HG02763 (cell line): ENCODE data around the gene PDS5A.
"Not testable (repeated sequence)": the region's sequence is repeated elsewhere in the genome, so short reads cannot be mapped to it uniquely, and the experiment has no call there.

Experiments
- ATAC-seq: cut with Tn5 transposase; IDR thresholded peaks from one replicate; pipeline ENCODE4 v1.9.1; 2021; ENCODE audit warnings: mild to moderate bottlenecking, moderate library complexity; ENCODE audit not compliant: unreplicated experiment

PDS5A gene

DNA sequence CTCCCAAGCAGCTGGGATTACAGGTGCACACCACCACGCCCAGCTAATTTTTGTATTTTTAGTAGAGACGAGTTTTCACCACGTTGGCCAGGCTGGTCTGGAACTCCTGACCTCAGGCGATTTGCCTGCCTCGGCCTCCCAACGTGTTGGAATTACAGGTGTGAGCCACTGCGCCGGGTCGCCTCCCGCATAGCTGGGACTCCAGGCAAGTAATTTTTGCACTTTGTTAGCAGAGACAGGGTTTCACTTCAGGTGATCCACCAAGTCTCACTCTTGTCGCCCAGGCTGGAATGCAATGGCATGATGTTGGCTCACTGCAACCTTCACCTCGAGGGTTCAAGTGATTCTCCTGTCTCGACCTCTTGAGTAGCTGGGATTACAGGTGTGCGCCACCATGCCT is 137.2 kb downstream of the PDS5A start:
- not testable (repeated sequence) for ATAC-seq

DNA sequence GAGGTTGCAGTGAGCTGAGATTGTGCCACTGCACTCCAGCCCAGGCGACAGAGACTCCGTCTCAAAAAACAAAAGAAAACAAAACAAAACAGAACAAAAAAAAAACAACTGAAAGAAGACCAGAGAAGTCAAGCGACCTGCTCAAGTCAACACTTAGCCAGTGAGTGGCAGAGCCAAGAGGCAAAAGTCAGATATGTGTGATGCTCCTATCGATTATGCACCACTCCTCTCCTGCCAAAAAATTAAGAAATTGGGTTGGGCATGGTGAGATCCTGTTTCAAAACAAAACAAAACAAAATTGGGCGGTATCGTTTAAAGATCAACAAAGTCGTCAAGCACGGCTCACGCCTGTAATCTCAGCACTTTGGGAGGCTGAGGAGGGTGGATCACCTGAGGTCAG is 137.7 kb downstream of the PDS5A start:
- no peak for ATAC-seq

DNA sequence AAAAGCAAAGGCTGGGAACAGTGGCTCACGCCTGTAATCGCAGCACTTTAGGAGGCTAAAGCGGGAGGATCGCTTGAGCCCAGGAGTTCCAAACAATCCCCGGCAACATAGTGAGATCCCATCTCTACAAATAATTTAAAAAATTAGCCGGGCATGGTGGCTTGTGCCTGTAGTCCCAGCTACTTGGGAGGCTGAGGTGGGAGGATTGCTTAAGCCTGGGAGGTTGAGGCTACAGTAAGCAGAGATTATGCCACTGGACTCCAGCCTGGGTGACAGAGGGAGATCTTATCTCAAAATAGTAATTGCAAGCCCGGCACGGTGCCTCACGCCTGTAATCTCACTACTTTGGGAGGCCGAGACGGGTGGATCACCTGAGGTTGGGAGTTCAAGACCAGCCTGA is 139.3 kb downstream of the PDS5A start:
- not testable (repeated sequence) for ATAC-seq

DNA sequence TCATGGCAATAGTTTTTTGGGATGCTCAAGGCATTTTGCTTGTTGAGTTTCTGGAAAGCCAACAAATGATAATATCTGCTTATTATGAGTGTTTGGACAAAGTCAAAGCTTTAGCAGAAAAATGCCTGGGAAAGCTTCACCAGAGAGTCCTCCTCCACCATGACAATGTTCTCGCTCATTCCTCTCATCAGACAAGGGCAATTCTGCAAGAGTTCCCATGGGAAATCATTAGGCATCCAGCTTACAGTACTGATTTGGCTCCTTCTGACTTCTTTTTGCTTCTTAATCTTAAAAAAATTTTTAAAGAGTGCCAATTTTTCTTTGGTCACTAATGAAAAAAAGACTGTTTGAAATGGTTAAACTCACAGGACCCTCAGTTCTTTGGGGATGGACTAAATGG is 143.4 kb downstream of the PDS5A start:
- ATAC-seq, result no peak

DNA sequence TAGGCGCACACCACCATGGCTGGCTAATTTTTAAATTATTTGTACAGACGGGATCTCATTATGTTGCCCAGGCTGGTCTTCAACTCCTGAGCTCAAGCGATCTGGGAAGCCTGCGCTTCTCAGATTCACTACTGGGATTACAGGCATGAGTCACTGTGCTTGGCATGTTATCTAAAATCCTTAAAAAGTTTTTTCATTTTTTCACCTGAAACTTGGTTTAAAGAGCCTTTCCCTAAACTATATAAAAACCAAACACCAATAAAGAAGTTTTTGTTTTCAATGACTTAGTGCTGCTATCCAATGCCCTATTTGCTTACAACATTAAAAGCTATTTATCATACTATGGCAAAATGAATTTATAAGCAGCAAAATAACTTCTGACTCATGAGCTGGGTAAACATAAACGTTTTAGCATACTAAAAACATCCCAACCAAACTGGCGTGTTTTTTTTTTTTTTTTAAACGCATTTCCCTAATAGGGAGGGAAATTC is 151.9 kb downstream of the PDS5A start:
- no peak for ATAC-seq

DNA sequence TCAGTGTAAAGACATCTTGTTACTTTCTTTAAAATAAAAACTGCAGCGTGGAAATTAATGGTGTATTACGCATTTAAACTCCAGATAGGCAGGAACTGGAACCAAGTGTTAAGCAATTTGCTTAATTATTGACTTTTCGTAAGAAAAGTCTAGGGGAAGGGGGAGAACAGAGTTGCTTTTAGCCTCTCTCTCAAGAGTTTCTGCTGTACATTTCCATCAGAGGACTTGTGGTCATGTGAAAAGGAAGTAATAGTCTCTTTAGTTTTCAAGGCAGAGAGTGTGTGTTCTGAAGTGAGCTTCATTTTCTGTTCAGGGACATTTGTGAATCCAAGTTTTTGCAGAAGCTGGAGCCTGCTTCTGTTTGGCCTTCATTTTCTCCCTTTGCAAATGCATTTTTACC is 152.6 kb downstream of the PDS5A start:
- no peak for ATAC-seq

DNA sequence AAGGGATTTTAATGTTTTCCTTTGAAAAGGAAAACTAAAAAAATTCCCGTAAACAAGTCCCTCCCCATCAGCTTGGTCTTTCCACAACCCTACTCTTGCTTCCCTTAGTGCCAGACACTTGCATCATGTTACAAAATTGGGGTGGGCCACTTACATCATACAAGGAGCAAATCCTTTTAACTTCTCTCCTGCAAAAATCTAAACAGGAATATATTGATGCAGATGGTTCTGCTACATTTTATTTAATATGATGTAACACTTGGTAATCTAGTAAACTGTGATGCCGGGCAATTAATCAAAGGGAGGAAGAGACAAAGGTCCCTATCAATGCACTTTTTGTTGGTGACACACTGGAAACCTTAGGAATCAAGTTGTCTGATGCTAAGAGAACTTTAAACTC is 154.5 kb downstream of the PDS5A start:
- no peak for ATAC-seq

DNA sequence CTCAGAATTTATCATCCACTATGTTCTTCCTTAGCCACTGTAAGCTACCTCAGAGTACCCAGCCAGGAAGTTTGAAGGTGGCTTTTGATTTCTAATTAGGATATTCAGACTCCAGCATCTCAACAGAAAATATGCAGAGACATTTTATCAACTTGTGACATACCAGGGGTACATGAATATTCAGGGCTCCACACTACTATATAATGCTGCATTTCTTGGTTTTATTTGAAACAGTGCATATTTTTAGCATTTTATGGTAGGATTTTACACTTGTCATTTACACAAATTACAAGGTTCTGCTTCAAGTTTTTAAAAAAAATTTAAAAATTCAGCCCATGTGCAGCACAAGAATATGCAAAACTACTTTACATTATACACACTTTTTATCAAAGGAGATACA is 155.0 kb downstream of the PDS5A start:
- no peak for ATAC-seq

DNA sequence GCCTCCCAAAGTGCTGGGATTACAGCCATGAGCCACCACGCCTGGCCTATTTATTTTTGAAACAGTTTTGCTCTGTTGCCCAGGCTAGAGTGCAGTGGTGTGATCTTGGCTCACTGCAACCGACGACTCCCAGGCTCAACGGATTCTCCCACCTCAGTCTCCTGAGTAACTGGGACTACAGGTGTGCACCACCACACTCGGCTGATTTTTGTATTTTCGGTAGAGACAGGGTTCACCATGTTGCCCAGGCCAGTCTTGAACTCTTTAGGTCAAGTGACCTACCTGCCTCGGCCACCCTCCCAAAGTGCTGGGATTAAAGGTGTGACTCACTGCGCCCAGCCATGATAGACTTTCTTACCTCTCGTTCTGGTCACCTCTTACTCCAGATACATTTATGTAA is 155.8 kb downstream of the PDS5A start:
- no peak for ATAC-seq

DNA sequence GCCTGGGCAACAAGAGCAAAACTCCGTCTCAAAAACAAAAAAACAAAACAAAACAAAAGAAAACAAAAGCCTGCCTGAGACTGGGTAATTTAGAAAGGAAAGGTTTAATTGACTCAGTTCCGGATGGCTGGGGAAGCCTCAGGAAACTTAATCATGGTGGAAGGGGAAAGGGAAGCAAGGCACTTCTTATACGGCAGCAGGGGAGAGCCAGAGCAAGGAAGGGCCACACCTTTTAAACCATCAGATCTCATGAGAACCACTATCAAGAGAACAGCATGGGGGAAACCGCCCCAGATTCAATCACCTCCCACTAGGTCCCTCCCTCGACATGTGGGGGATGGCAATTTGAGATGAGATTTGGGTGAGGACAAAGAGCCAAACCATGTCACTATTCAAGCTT is 157.5 kb downstream of the PDS5A start:
- ATAC-seq, result no peak

DNA sequence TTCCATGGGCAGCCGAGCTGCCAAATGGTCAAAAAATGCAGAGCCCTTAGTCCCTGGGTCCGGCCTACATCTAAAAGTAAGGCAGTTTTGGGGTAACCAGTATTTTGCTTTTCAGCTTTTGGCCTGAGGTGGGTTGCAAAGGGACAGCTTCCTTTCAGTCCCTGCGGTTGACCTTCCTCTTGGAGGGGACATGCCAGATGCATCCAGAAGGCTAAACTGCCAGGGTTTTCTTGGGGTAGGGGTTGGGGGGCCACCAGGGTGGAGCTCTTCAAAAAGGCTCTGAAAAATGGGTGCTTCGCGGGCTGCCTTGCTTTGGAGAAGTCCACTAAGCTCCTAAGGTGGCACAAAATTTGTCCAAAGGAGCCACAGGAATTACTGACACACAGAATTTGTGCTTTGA is 159.1 kb downstream of the PDS5A start:
- no peak for ATAC-seq

DNA sequence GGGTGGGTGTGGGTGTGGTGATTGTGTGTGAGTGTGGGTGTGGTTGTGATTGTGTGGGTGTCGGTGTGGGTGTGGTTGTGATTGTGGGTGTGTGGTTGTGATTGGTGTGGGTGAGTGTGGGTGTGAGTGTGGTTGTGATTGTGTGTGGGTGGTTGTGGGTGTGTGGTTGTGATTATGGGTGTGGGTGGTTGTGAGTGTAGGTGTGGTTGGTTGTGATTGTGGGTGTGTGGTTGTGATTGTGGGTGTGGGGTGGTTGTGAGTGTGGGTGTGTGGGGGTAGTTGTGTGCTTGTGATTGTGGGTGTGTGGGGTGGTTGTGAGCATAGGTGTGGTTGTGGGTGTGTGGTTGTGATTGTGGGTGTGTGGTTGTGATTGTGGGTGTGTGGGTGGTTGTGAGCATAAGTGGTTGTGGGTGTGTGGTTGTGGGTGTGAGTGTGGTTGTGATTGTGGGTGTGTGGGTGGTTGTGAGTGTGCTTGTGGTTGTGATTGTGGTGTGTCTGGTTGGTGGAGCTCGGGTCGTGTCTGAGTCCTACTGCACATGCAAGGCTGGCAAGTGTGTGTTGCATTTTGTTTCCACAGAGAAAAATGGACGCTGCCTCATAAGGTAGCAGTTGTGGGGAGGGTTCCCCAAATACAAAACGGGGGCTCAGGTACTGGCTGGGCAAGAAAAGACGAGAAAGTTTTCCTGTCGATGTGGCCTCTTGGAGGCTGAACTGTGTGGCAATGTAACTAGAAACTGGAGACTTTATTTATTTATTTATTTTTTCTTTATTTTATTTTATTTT is 163.1 kb downstream of the PDS5A start:
- no peak for ATAC-seq

DNA sequence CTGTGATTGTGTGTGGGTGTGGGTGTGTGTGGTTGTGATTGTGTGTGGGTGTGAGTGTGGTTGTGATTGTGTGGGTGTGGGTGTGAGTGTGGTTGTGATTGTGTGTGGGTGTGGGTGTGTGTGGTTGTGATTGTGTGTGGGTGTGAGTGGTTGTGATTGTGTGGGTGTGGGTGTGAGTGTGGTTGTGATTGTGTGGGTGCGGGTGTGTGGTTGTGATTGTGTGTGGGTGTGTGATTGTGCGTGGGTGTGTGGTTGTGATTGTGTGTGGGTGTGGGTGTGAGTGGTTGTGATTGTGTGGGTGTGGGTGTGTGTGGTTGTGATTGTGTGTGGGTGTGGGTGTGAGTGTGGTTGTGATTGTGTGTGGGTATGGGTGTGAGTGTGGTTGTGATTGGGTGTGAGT is 163.9 kb downstream of the PDS5A start:
- not testable (repeated sequence) for ATAC-seq

DNA sequence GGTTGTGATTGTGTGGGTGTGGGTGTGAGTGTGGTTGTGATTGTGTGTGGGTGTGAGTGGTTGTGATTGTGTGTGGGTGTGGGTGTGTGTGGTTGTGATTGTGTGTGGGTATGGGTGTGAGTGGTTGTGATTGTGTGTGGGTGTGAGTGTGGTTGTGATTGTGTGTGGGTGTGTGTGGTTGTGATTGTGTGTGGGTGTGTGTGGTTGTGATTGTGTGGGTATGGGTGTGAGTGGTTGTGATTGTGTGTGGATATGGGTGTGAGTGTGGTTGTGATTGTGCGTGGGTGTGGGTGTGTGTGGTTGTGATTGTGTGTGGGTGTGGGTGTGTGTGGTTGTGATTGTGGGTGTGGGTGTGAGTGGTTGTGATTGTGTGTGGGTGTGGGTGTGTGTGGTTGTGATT is 164.7 kb downstream of the PDS5A start:
- ATAC-seq, result not testable (repeated sequence)

DNA sequence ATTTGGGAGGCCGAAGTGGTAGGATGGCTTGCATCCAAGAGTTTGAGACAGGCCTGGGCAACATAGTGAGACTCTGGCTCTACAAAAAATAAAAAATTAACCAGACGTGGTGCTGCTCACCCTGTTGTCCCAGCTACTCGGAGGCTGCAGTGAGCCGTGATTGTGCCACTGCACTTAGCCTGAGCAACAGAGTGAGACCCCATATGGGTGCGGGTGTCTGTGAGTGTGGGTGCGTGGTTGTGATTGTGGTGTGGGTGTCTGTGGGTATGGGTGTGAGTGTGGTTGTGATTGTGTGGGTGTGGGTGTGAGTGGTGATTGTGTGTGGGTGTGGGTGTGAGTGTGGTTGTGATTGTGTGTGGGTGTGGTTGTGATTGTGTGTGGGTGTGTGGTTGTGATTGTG is 165.2 kb downstream of the PDS5A start:
- ATAC-seq, result no peak

DNA sequence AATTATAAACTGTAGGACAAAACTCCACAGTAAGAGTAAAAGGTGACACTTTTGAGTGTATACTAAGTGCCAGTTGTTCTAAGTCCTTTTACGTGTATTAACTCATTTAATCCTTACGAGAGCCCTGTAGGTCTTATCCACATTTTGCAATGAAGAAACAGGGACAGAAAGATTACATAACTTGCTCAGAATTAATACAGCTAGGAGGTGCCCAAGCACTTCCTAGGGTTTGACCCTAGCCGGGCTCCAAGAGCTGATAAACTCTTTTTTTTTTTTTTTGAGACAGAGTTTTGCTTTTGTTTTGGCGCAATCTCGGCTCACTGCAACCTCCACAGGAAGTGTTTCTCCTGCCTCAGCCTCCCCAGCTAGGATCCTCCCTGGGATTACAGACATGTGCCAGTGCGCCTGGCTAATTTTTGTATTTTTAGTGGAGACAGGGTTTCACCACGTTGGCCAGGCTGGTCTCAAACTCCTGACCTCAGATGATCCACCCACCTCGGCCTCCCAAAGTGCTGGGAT is 169.4 kb downstream of the PDS5A start:
- ATAC-seq, result no peak

DNA sequence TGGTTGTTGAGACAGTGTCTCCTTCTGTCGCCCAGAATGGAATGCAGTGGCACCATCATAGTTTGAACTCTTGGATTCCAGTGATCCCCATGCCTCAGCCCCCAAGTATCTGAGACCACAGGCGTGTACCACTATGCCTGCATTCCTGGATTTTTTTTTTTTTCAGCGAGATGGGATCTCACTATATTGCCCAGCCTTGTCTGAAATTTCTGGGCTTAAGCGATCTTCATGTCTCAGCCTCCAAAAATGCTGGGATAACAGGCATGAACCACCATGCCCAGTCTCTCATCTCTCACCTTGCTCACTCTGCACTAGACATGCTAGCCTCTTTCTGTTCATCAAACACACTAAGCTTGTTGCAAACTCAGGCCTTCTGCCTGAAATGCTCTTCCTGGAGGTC is 175.7 kb downstream of the PDS5A start:
- no peak for ATAC-seq

DNA sequence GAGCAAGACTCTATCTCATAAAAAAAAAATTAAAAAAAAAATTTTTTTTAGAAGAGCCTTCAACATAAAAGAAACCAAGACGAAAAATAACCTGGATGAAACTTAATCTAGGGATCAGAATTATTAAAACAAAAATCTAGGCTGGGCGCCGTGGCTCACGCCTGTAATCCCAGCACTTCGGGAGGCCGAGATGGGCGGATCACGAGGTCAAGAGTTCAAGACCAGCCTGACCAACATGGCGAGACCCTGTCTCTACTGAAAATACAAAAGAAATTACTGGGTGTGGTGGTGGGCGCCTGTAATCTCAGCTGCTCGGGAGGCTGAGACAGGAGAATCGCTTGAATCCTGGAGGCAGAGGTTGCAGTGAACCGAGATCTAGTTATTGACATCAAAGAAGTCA is 184.7 kb downstream of the PDS5A start:
- ATAC-seq, result not testable (repeated sequence)

DNA sequence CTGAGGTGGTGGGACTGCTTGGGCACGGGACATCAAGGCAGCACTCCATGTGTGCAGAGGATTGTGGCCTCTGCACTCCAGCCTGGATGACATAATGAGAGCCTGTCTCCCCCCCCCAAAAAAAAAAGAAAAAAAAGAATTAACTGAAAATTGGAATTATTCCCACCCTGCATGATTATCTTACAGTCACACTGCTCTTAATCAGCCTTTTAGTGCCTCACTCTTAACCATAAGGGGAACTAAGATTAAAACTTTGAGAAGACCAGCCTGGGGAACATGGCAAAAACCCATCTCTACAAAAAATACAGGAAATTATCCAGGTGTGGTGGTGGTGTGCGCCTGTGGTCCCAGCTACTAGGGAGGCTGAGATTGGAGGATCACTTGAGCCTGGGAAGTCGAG is 185.2 kb downstream of the PDS5A start:
- no peak for ATAC-seq

DNA sequence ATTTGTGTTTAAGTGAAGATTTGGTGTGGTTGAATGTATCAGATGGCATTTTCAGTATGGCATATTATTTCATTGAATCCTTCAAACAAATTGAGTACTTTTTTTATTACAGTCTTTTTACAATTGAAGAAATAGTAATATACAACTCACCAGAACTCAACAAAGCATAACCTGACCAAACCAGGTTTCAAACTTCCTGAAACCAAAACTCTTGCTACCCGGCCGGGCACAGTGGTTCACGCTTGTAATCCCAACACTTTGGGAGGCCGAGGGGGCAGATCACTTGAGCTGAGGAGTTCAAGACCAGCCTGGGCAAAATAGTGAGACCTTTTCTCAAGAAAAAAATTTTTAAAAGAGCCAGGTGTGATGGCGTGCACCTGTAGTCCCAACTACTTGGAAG is 185.6 kb downstream of the PDS5A start:
- ATAC-seq, result no peak

DNA sequence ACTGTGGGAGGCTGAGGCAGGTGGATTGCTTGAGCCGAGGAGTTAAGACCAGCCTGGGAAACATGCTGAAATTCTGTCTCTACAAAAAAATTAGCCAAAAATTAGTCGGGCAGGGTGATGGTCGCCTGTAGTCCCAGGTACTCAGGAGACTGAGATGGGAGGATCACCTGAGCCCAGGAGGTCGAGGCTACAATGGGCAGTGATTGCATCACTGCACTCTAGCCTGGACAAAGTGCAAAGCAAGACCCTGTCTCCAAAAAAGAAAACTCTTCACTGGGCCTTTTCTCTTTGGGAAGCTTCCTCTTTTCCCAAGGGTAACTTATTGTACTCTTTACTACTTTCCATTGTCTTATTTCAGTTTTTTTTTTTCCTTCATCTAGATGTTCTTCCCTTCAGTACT is 190.9 kb downstream of the PDS5A start:
- no peak for ATAC-seq

DNA sequence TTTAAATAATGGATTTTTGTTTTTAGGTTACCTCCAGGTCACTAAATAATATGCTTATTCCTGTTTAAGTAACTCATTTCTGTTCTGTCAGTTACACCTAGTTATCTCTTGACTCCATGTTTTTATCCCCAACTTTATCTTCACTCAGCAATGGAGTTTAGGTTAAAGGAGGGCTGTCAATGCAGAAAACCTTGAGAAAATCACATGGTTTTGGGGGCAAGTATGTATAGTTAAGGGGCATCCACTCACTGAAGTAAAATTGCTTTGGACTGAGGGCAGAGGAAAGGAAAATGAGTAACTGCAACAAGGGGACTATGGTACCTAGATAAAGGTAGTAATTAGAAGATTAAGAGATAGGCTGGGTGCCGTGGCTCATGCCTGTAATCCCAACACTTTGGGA is 192.6 kb downstream of the PDS5A start:
- no peak for ATAC-seq

DNA sequence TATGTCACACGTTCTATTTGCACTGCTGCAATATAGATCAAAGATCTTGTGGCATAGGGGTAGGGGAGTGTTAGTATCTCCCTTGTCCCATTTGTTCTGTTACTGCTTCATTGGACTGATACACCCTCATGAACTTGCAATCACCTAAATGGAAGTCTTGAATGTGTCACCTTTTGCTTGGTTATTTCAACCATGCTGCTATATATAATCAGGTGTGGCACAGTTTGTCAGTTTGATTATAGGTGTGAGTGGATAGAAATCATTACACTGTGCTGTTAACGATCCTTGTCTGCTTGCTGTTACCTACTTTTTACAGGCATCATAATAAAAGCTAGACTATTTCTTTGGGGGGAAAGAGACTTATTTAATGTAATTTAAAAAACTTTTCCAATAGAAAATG is 195.7 kb downstream of the PDS5A start:
- not testable (repeated sequence) for ATAC-seq
